CD14-positive monocyte (primary cell): ENCODE data around the gene C5AR2. TPM values are rescaled to one million over a fixed set of nuclear protein-coding genes. Genes with fewer than 3 reads are reported as not detected.
"Not testable (repeated sequence)": the region's sequence is repeated elsewhere in the genome, so short reads cannot be mapped to it uniquely, and the experiment has no call there.

Experiments
- DNase-seq, 3 donors: peaks; one replicate each; pipeline ENCODE4 v3.0.0-alpha.2; 2011 to 2022
- H2AFZ ChIP-seq: 2 replicates; pipeline ENCODE4 v1.6.0; 2012; ENCODE audit warnings: mild to moderate bottlenecking, low read depth, low read length, inconsistent platforms; ENCODE audit not compliant: insufficient read depth, poor library complexity, severe bottlenecking
- H3K27ac ChIP-seq, 2 donors: 1 replicate in 1 of 2; 2 replicates in 1 of 2; pipeline ENCODE4 v1.5.1; 2012 to 2013; ENCODE audit warnings: low read length in 2 of 2, control low read depth in 1 of 2, inconsistent platforms in 1 of 2, low read depth in 1 of 2, mild to moderate bottlenecking in 1 of 2
- H3K27me3 ChIP-seq, 2 donors: one replicate each; pipeline versions ENCODE4 v1.6.0 to v1.6.1; 2011 to 2013; ENCODE audit warnings: low read length in 2 of 2; ENCODE audit not compliant: control insufficient read depth in 2 of 2, insufficient read depth in 2 of 2
- H3K36me3 ChIP-seq, 2 donors: replicated peaks in 1 of 2; 1 replicate in 1 of 2; 2 replicates in 1 of 2; pipeline versions ENCODE4 v1.5.1 to v1.6.1; 2012 to 2013; ENCODE audit warnings: low read length in 2 of 2, control low read depth in 1 of 2, inconsistent platforms in 1 of 2, mild to moderate bottlenecking in 1 of 2; ENCODE audit not compliant: insufficient read depth in 2 of 2, control insufficient read depth in 1 of 2
- H3K4me1 ChIP-seq, 2 donors: 1 replicate in 1 of 2; 2 replicates in 1 of 2; pipeline versions ENCODE4 v1.5.1 to v1.6.1; 2012 to 2013; ENCODE audit warnings: low read length in 2 of 2, control low read depth in 1 of 2, inconsistent platforms in 1 of 2, mild to moderate bottlenecking in 1 of 2, moderate library complexity in 1 of 2; ENCODE audit not compliant: insufficient read depth in 2 of 2, control insufficient read depth in 1 of 2
- H3K4me2 ChIP-seq: replicated peaks from 2 replicates; pipeline ENCODE3; 2012; ENCODE audit warnings: low read length, moderate library complexity, mild to moderate bottlenecking; ENCODE audit not compliant: poor library complexity, severe bottlenecking; ENCODE audit errors: extremely low read depth
- H3K4me3 ChIP-seq, 3 experiments: fragments of 200-600 bp in 1 of 3; sonication (generic) in 1 of 3; replicated peaks in 1 of 3; 1 replicate in 2 of 3; 2 replicates in 1 of 3; pipeline ENCODE4 v1.5.1; 2011 to 2013; ENCODE audit warnings: low read length in 3 of 3, mild to moderate bottlenecking in 3 of 3, control low read depth in 2 of 3, low read depth in 2 of 3, inconsistent platforms in 1 of 3, moderate library complexity in 1 of 3
- H3K79me2 ChIP-seq: 2 replicates; pipeline ENCODE4 v1.6.0; 2012; ENCODE audit warnings: mild to moderate bottlenecking, control low read depth, inconsistent platforms, low read length, moderate library complexity; ENCODE audit not compliant: insufficient read depth
- H3K9ac ChIP-seq: 2 replicates; pipeline ENCODE4 v1.6.0; 2017; ENCODE audit warnings: low read length, mild to moderate bottlenecking; ENCODE audit not compliant: insufficient read depth, poor library complexity, severe bottlenecking
- H3K9me3 ChIP-seq, 2 donors: replicated peaks in 1 of 2; 1 replicate in 1 of 2; 2 replicates in 1 of 2; pipeline versions ENCODE4 v1.5.1 to v1.6.1; 2012 to 2013; ENCODE audit warnings: low read length in 2 of 2, control low read depth in 1 of 2; ENCODE audit not compliant: control insufficient read depth in 1 of 2, insufficient read depth in 1 of 2
- H4K20me1 ChIP-seq: 2 replicates; pipeline ENCODE4 v1.6.0; 2012; ENCODE audit warnings: mild to moderate bottlenecking, low read length, control low read depth, moderate library complexity; ENCODE audit not compliant: insufficient read depth
- H3K27ac Mint-ChIP-seq, 7 donors: one replicate each; pipeline ENCODE4 v1.8.0; 2020; ENCODE audit warnings: mild to moderate bottlenecking in 7 of 7, mixed read lengths in 7 of 7, moderate library complexity in 6 of 7, inconsistent platforms in 2 of 7
- H3K27me3 Mint-ChIP-seq, 3 donors: one replicate each; pipeline ENCODE4 v1.8.0; 2021 to 2022; ENCODE audit warnings: low read depth in 3 of 3, mild to moderate bottlenecking in 3 of 3, mixed read lengths in 3 of 3, moderate library complexity in 3 of 3, inconsistent platforms in 1 of 3
- H3K36me3 Mint-ChIP-seq, 2 donors: one replicate each; pipeline ENCODE4 v1.8.0; 2020; ENCODE audit warnings: mixed read lengths in 2 of 2, inconsistent platforms in 1 of 2, mild to moderate bottlenecking in 1 of 2
- H3K4me1 Mint-ChIP-seq: one replicate; pipeline ENCODE4 v1.8.0; 2020; ENCODE audit warnings: mild to moderate bottlenecking, mixed read lengths
- H3K4me3 Mint-ChIP-seq, 2 donors: one replicate each; pipeline ENCODE4 v1.8.0; 2020; ENCODE audit warnings: mild to moderate bottlenecking in 2 of 2, mixed read lengths in 2 of 2, moderate library complexity in 1 of 2
- H3K9me3 Mint-ChIP-seq, 7 donors: one replicate each; pipeline ENCODE4 v1.8.0; 2020 to 2022; ENCODE audit warnings: mixed read lengths in 7 of 7, mild to moderate bottlenecking in 6 of 7, moderate library complexity in 6 of 7, inconsistent platforms in 2 of 7
- WGBS: methylation state at CpG from one replicate; pipeline ENCODE4 v1.1.5; 2013; ENCODE audit warnings: missing lambda C conversion rate; ENCODE audit not compliant: insufficient coverage; 5-methylcytosine and 5-hydroxymethylcytosine counted together
- intact Hi-C, 2 donors: fragments of 100-400 bp; cut with micrococcal nuclease; formaldehyde crosslinking; loops; one replicate each; pipeline versions ENCODE4 v1.15.0 to v1.15.1; 2023
- polyA plus RNA-seq, 3 donors: library from polyadenylated mRNA; depleted of rRNA in 1 of 3; unstranded in 2 of 3; stranded (reverse) in 1 of 3; fragments of 300-500 nt in 2 of 3; fragments of >200 nt in 1 of 3; fragmentation: Illumina TruSeq in 2 of 3; gene quantifications; 1 replicate in 2 of 3; 2 replicates in 1 of 3; pipeline ENCODE4 v1.2.3, GENCODE V29; 2012 to 2021

The C5AR2 gene
- polyA plus RNA-seq, 3 donors, result 2.4 to 46.9 (median 4.3) TPM

GRCh38 chr19:47384533-47384932 is 52.6 kb downstream of the C5AR2 start:
- Mint-ChIP-seq H3K4me1 (peaks cover 70% of the 10 kb centered on the region), H3K36me3 (peaks cover 32 to 35% of the 10 kb centered on the region in 2 donors), H3K27ac (peak overlapping the region in 5 of 7 donors; percentile 45 to 99 (median 96))
- Histone ChIP-seq H3K4me1 (peaks cover 67 to 79% of the 10 kb centered on the region in 2 donors), H3K36me3 (peaks cover 25 to 30% of the 10 kb centered on the region in 2 donors)
- H3K4me3 Mint-ChIP-seq, H3K27me3 Mint-ChIP-seq, H3K79me2 ChIP-seq, H3K4me3 ChIP-seq, DNase-seq, H3K27ac ChIP-seq, H4K20me1 ChIP-seq, intact Hi-C loops, H3K27me3 ChIP-seq, H3K4me2 ChIP-seq, H3K9me3 ChIP-seq, H2AFZ ChIP-seq, H3K9me3 Mint-ChIP-seq, H3K9ac ChIP-seq: not testable (repeated sequence)
- WGBS, result no CpG with 5 or more reads among the region's 4 CpGs

GRCh38 chr19:47386582-47386981 is 54.6 kb downstream of the C5AR2 start:
- H3K4me3 ChIP-seq, H3K4me3 Mint-ChIP-seq, H3K27me3 ChIP-seq, H3K27me3 Mint-ChIP-seq, H4K20me1 ChIP-seq, H3K9ac ChIP-seq, intact Hi-C loops, H3K36me3 ChIP-seq, H3K9me3 Mint-ChIP-seq, H3K9me3 ChIP-seq, H3K4me2 ChIP-seq, H3K79me2 ChIP-seq, DNase-seq, H3K27ac ChIP-seq, H2AFZ ChIP-seq: not testable (repeated sequence)
- Mint-ChIP-seq H3K36me3 (peaks cover 12 to 15% of the 10 kb centered on the region in 2 donors), H3K27ac (peak overlapping the region in 5 of 7 donors; percentile 82 to 100 (median 100)), H3K4me1 (peaks cover 83% of the 10 kb centered on the region)
- 6% methylated on average over 3 of the region's 12 CpGs for WGBS
- peaks cover 82 to 92% of the 10 kb centered on the region in 2 donors for H3K4me1 ChIP-seq

GRCh38 chr19:47387623-47388022 is 55.6 kb downstream of the C5AR2 start:
- not testable (repeated sequence) for H2AFZ ChIP-seq, H3K4me2 ChIP-seq, H3K79me2 ChIP-seq, H3K9me3 ChIP-seq, H3K9ac ChIP-seq, H3K36me3 ChIP-seq, H4K20me1 ChIP-seq, H3K4me3 ChIP-seq, H3K9me3 Mint-ChIP-seq, H3K27me3 ChIP-seq, DNase-seq, H3K27me3 Mint-ChIP-seq, H3K36me3 Mint-ChIP-seq, H3K4me3 Mint-ChIP-seq
- intact Hi-C loops, result loop anchor here in 1 of 2 donors (2.0 kb wide), 1 partner anchor 17 kb away; no protein-coding TSS in a partner anchor
- peak overlapping the region; percentile 98 to 100 for H3K27ac ChIP-seq
- H3K4me1 Mint-ChIP-seq, result peaks cover 74% of the 10 kb centered on the region
- peak overlapping the region; percentile 100 for H3K27ac Mint-ChIP-seq
- H3K4me1 ChIP-seq, result peaks cover 73 to 82% of the 10 kb centered on the region in 2 donors
- 100% methylated on average over 2 of the region's 3 CpGs for WGBS

GRCh38 chr19:47388721-47389120 is 56.7 kb downstream of the C5AR2 start:
- DNase-seq, result peak; percentile 84 to 90 (median 88)
- 0% methylated on average over 2 of the region's 5 CpGs for WGBS
- H3K27me3 Mint-ChIP-seq, result peaks cover 9 to 13% (median 9%) of the 10 kb centered on the region in 3 donors
- not testable (repeated sequence) for H3K9me3 Mint-ChIP-seq, H3K4me2 ChIP-seq, H4K20me1 ChIP-seq, H3K79me2 ChIP-seq, H3K27me3 ChIP-seq, H3K36me3 Mint-ChIP-seq, H3K36me3 ChIP-seq, H2AFZ ChIP-seq, H3K9me3 ChIP-seq
- H3K4me1 ChIP-seq, result peaks cover 63 to 71% of the 10 kb centered on the region in 2 donors
- peak overlapping the region in 1 of 3 experiments; percentile 30 for H3K4me3 ChIP-seq
- H3K27ac ChIP-seq, result peak overlapping the region; percentile 98 to 100
- H3K4me3 Mint-ChIP-seq, result peak overlapping the region; percentile 51 to 55
- intact Hi-C loops, result loop anchor here in 1 of 2 donors (2.0 kb wide), 1 partner anchor 18 kb away; no protein-coding TSS in a partner anchor
- peak overlapping the region; percentile 100 for H3K27ac Mint-ChIP-seq
- peak overlapping the region; percentile 90 for H3K9ac ChIP-seq
- peaks cover 63% of the 10 kb centered on the region for H3K4me1 Mint-ChIP-seq
